Endothelial cell of umbilical vein (primary cell): ENCODE results near the gene HYDIN. TPM values are rescaled to one million over a fixed set of nuclear protein-coding genes. Genes with fewer than 3 reads are reported as not detected.
"Not testable (repeated sequence)": the region's sequence is repeated elsewhere in the genome, so short reads cannot be mapped to it uniquely, and the experiment has no call there.

Source experiments
- BruUV-seq: library from RNA; stranded (reverse); fragments of 400-500 nt; replicated peaks from 2 replicates; lab custom pipeline; 2021; lab: Mats Ljungman, UMichigan
- CTCF ChIA-PET: fragments of 300-600, 350-600 bp; sonication (Branson Sonifier 250); formaldehyde crosslinking; loops from one replicate; lab custom pipeline; 2021; ENCODE audit warnings: antibody characterized with exemption, inconsistent platforms; lab: Charles Lee
- POLR2A ChIA-PET: fragments of 300-600, 350-600 bp; sonication (Branson Sonifier 250); formaldehyde crosslinking; loops from one replicate; lab custom pipeline; 2021; ENCODE audit warnings: antibody characterized with exemption, inconsistent platforms; lab: Charles Lee
- DNase-seq: peaks from one replicate; pipeline ENCODE4 v3.0.0-alpha.2; 2011; ENCODE audit warnings: low read depth, low spot score
- FAIRE-seq: peaks from 2 replicates; lab custom pipeline; 2011; peaks lifted over from hg19 to GRCh38; lab: Jason Lieb, UNC
- H2AFZ ChIP-seq: 2 replicates; pipeline ENCODE4 v1.6.0; 2012; ENCODE audit warnings: low read depth, low read length, control low read depth, inconsistent platforms
- H3K27ac ChIP-seq: 2 replicates; pipeline ENCODE4 v1.5.1; 2011; ENCODE audit warnings: low read depth, mild to moderate bottlenecking, control low read depth, low read length, moderate library complexity; ENCODE audit not compliant: insufficient read depth
- H3K27me3 ChIP-seq, 2 experiments: 2 replicates each; pipeline versions ENCODE4 v1.6.0 to v1.6.1; 2011; ENCODE audit warnings: low read length in 2 of 2, mixed read lengths in 1 of 2; ENCODE audit not compliant: control insufficient read depth in 2 of 2, insufficient read depth in 2 of 2
- H3K36me3 ChIP-seq, 2 experiments: 2 replicates in 1 of 2; 3 replicates in 1 of 2; pipeline ENCODE4 v1.5.1; 2011; ENCODE audit warnings: low read length in 2 of 2, mild to moderate bottlenecking in 1 of 2, moderate library complexity in 1 of 2; ENCODE audit not compliant: control insufficient read depth in 2 of 2, insufficient read depth in 2 of 2; ENCODE audit errors: extremely low read depth in 1 of 2
- H3K4me1 ChIP-seq: 3 replicates; pipeline ENCODE4 v1.5.1; 2011; ENCODE audit warnings: mild to moderate bottlenecking, low read length; ENCODE audit not compliant: control insufficient read depth, insufficient read depth; ENCODE audit errors: extremely low read depth
- H3K4me2 ChIP-seq: 2 replicates; pipeline ENCODE4 v1.6.1; 2011; ENCODE audit warnings: low read length, control low read depth, mixed read lengths; ENCODE audit not compliant: insufficient read depth
- H3K4me3 ChIP-seq, 3 experiments: fragments of 200-600 bp in 1 of 3; sonication (generic), shearing (Covaris generic) in 1 of 3; replicated peaks in 1 of 3; 2 replicates each; pipeline ENCODE4 v1.5.1; 2011 to 2016; ENCODE audit warnings: control low read depth in 3 of 3, low read length in 3 of 3, mild to moderate bottlenecking in 2 of 3, inconsistent platforms in 1 of 3, low read depth in 1 of 3, moderate library complexity in 1 of 3; ENCODE audit not compliant: insufficient read depth in 1 of 3
- H3K79me2 ChIP-seq: 2 replicates; pipeline ENCODE4 v1.6.0; 2012; ENCODE audit warnings: low read length, inconsistent platforms; ENCODE audit not compliant: control insufficient read depth, insufficient read depth
- H3K9ac ChIP-seq: replicated peaks from 2 replicates; pipeline ENCODE3; 2011; ENCODE audit warnings: low read length, control low read depth; ENCODE audit not compliant: insufficient read depth; ENCODE audit errors: extremely low read depth
- H3K9me1 ChIP-seq: replicated peaks from 3 replicates; pipeline ENCODE4 v1.6.0; 2011; ENCODE audit warnings: mild to moderate bottlenecking, low read length; ENCODE audit not compliant: control insufficient read depth, insufficient read depth; ENCODE audit errors: extremely low read depth
- H3K9me3 ChIP-seq: replicated peaks from 2 replicates; pipeline ENCODE4 v1.5.1; 2012; ENCODE audit warnings: low read length, inconsistent platforms; ENCODE audit not compliant: control insufficient read depth, insufficient read depth
- H4K20me1 ChIP-seq: replicated peaks from 2 replicates; pipeline ENCODE3; 2011; ENCODE audit warnings: mild to moderate bottlenecking, low read length; ENCODE audit not compliant: control insufficient read depth, insufficient read depth; ENCODE audit errors: extremely low read depth
- dilution Hi-C: fragments of 300-500 bp; cut with MboI; formaldehyde crosslinking; loops from one replicate; pipeline ENCODE4 v1.15.0; 2019; ENCODE audit warnings: low sequenced_read_pairs; ENCODE audit not compliant: extremely low pct_ligation_motif_present
- intact Hi-C: fragments of 100-400 bp; cut with micrococcal nuclease; formaldehyde crosslinking; loops from one replicate; pipeline ENCODE4 v1.10.0; 2022
- polyA plus RNA-seq, 4 experiments: library from polyadenylated mRNA; depleted of rRNA in 3 of 4; stranded (reverse) in 3 of 4; unstranded in 1 of 4; fragments of >200 nt; gene quantifications; 2 replicates each; pipeline versions ENCODE4 v1.2.1 to v1.2.3, GENCODE V29; 2011 to 2012; ENCODE audit warnings: missing spikeins in 1 of 4
- total RNA-seq: library from RNA; stranded (reverse); gene quantifications from 2 replicates; pipeline ENCODE4 v1.2.3, GENCODE V29; 2021

HYDIN gene
- total and polyA plus RNA-seq, 2 donors (not counting 3 experiments of a cell fraction or from before 2014, with no cell fraction given) = not detected

GRCh38 chr16:71109656-71110208 lies 120.8 kb downstream of the HYDIN start:
- H2AFZ ChIP-seq, dilution Hi-C loops, intact Hi-C loops, H4K20me1 ChIP-seq, H3K4me1 ChIP-seq, H3K36me3 ChIP-seq, H3K27me3 ChIP-seq, DNase-seq, BruUV-seq, FAIRE-seq, H3K9ac ChIP-seq, H3K79me2 ChIP-seq, H3K27ac ChIP-seq, POLR2A ChIA-PET, H3K9me3 ChIP-seq, H3K4me3 ChIP-seq, CTCF ChIA-PET, H3K9me1 ChIP-seq, H3K4me2 ChIP-seq: not testable (repeated sequence)

GRCh38 chr16:71105881-71106280 lies 124.6 kb downstream of the HYDIN start:
- H3K9me1 ChIP-seq, BruUV-seq, dilution Hi-C loops, POLR2A ChIA-PET, H3K36me3 ChIP-seq, H2AFZ ChIP-seq, H3K9ac ChIP-seq, CTCF ChIA-PET, H3K9me3 ChIP-seq, H3K27me3 ChIP-seq, H3K4me2 ChIP-seq, H3K27ac ChIP-seq, DNase-seq, H4K20me1 ChIP-seq, H3K4me3 ChIP-seq, FAIRE-seq, H3K4me1 ChIP-seq, H3K79me2 ChIP-seq, intact Hi-C loops: not testable (repeated sequence)

GRCh38 chr16:71083573-71083972 lies 146.9 kb downstream of the HYDIN start:
- BruUV-seq, dilution Hi-C loops, H3K36me3 ChIP-seq, H3K9ac ChIP-seq, FAIRE-seq, H3K9me1 ChIP-seq, POLR2A ChIA-PET, H3K9me3 ChIP-seq, H3K4me1 ChIP-seq, H3K27ac ChIP-seq, H3K27me3 ChIP-seq, H4K20me1 ChIP-seq, H3K4me3 ChIP-seq, H3K79me2 ChIP-seq, CTCF ChIA-PET, DNase-seq, H2AFZ ChIP-seq, intact Hi-C loops, H3K4me2 ChIP-seq: not testable (repeated sequence)

- H3K4me3 ChIP-seq, H4K20me1 ChIP-seq, H3K27ac ChIP-seq, H3K9ac ChIP-seq, intact Hi-C loops, CTCF ChIA-PET, H3K4me1 ChIP-seq, H3K27me3 ChIP-seq, BruUV-seq, H3K4me2 ChIP-seq, H3K9me1 ChIP-seq, H3K79me2 ChIP-seq, H3K36me3 ChIP-seq, H3K9me3 ChIP-seq, FAIRE-seq, POLR2A ChIA-PET, H2AFZ ChIP-seq, dilution Hi-C loops, DNase-seq: not testable (repeated sequence)
These were observed 149.7 kb downstream of the HYDIN start for GRCh38 chr16:71080777-71081176.
